HG03342 (cell line): ENCODE data around the gene WSCD2.

Source experiments
- ATAC-seq: cut with Tn5 transposase; IDR thresholded peaks from one replicate; pipeline ENCODE4 v1.9.1; 2021; ENCODE audit warnings: mild to moderate bottlenecking, moderate library complexity; ENCODE audit not compliant: unreplicated experiment

The WSCD2 gene

DNA sequence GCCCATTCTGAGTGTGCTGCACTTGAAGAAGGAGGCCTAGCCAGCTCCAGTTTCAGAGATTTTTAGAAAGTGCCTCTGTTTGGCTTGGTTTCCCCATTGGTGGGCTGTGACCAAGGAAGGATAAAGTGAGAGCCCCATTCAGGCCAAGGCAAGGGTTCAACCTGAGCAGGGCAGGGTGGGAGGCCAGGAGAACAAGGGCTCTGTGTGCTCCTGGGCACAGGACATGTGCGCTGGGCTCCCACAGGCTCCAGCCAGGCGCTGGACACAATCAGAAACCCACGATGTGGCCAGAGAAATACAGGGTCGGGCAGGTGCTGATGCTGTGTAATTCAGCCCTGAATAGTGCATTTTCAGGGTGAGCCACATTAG lies 23.1 kb downstream of the WSCD2 start:
- ATAC-seq, result no peak

DNA sequence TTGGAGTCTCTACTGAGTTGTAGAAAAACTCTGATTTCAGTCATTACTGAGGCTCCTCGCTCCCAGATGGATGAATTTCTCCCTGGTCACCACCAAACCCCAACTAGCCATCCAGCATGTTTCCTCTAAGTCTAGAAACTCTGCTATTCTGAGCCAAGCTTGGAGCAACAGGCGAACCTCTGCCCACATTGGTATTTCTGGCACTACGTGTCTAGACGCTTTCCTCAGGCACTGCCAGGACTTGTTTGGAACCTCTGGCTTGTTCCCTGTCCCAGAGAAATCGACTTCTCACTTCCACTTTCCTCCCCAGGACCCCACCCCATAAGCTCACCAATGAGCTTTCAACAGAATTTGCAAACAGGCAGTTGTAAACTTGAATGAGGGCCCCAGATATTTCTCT lies 27.6 kb downstream of the WSCD2 start:
- no peak for ATAC-seq

DNA sequence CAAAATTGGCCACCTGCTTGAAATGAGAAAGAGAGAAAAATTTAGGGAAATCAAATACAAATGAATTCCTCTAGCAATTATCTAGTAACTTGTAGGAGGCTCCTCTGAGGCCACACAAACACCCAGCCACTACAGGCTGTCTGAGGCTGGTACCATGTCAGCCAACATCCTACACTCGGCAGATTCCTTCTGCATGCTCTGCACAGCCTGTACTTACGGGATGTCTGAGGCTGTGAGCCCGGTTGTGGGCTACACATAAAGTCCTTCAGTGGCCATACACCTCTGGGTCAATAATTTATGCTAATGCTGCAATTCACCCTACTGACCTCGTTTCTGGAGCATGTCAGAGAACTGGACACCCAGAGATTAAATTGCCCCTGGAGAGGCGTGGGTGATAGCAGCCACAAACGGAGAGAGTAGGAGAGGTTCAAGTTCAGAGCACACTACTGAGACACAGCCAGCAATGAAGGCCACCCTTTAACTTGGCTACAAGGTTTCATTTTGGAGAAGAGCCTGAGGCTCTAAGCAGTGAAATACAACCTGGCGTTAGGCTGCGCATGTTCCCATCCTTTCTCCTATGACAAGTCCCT lies 28.9 kb downstream of the WSCD2 start:
- no peak for ATAC-seq

DNA sequence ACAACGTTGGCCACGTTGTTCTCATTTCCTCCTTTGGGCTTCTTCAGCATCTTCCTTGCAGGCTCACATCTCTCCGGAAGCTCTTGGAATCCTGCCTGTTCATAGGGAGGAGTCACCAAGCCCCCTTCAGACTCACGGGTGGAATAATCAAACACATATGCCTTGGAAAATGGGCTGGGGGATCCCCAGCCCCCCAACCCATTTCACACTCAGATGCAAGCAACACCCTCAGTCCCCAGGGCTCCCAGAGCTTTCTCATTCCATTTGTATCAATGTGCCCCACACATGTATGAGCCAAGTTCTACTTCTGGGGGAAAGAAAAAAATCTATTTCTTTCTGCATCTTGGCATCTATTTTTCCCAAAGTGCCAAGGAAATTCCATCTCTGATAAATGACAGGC lies 33.1 kb downstream of the WSCD2 start:
- ATAC-seq, result no peak

DNA sequence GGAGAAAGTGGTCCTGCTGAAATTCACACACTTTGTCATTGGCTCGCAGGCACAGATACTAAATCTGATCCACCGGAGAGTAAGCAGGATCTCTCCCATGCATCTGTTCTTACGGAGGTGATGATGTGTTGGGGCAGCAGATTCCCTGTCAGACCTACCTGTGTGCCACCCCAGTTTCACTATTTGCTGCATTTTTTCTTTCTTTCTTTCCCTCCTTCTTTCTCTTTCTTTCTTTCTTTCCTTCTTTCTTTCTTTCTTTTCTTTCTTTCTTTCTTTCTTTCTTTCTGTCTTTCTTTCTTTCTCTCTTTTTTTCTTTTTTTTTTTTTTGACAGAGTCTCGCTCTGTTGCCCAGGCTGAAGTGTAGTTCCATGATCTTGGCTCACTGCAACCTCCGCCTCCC lies 37.4 kb downstream of the WSCD2 start:
- ATAC-seq, result no peak

DNA sequence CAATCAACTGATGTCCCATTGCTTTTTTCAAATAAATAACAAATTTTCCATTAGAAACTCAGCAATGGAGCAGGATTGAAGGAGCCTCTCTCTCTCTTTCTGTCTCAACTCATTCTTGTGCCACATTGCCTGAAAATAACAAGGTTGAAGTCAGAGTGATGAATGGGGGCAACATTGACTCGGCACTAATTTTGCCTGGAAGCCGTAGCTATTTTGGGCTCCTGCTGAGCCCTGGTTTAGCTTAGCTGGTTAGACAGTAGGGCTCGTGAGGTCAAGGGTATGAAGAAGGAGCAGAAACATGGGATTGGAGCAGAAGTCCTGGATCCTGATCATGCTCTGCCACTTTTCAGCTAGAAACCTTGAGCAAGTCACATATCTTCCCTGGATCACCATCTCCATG lies 38.9 kb downstream of the WSCD2 start:
- no peak for ATAC-seq

DNA sequence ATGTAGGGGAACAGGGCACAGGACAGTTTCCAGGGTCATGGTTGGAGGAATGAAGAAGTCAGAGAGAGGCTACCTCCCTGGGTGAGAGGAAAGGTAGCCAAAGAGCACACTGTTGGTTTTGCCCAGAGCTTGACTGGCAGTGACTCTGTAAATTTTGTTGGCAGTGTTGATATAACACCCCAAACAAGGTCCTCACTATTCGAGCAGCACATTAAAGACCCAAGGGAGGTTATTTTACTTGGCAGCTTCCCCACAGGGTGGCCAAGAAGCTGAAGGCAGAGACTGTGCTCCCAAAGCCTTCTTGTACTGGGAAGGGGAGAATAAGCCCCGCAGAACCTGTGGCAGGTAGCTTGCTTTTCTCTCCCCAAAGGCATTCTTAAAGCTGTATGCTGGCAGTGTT lies 40.6 kb downstream of the WSCD2 start:
- ATAC-seq, result no peak

DNA sequence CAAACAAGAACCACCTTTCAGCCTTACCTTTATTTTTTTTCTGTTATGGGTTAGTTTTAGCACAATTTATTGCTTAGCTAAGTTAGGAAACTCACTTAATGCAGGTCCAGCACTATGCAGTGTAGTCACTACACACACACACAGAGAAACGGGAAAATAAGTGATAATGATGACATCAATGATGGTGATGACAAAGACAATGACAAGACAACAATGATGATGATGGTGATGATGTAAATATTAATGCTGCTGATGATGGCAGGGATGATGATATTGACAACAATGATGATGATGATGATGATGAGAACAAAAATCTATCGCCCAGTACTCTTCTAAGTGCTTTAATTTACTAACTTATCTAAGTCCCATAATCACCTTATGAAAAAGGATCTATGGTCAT lies 41.1 kb downstream of the WSCD2 start:
- ATAC-seq, result no peak

DNA sequence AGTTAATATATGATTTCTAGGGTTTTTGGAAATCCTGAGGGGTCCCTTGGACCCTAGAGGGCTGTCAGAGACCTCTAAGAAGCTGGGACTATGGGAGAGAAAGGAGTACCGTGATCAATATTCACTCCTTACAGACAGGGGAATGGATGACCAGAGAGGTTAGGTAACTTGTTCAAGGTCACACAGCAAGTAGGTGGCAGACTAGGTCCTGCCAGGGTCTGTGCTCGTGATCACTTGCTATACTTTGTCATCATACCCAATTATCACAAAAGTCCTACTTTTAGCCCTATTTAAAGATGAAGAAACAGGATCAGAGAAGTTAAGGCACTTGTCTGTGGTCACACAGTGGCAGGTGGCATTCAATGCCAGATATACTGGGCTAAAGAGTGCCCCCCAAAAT lies 42.9 kb downstream of the WSCD2 start:
- ATAC-seq, result no peak

DNA sequence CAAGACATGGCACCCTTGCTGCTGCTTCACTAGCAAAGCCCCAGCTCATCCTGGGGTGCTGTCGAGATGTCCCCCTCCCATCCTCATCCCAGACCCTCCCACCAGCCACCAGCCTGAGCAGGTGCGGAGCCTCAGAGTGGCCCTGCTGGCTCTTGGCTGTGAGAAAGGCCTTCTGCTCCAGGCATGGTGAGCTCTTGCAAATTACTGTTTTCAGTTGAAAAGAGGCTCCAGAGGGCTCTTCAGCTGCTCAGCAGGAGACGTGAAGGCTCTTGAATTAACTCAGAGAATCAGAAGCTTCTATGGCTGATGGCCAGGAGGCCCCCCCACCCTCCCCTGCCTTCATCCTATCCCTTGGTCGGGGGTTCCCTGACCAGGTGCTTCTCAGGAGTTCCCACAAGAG lies 44.1 kb downstream of the WSCD2 start:
- no peak for ATAC-seq

DNA sequence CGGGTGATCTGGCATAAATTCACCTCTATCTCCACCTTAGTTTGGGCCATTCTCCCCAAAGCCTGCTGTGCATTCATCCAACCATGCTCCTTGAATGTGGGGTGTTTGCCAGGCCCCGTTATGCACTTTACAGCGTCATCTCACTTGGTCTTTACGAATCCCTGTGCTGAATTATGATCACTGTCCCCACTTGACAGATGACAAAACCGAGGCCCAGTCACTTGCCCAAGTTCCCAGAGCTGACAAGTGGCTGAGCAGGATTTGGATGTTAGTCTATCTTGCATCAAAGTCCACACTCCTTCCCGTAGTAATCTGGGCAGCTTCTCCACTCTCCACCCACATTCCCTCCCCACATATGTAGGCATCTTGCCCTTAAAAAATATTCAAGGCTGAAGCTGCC lies 44.8 kb downstream of the WSCD2 start:
- ATAC-seq, result no peak

DNA sequence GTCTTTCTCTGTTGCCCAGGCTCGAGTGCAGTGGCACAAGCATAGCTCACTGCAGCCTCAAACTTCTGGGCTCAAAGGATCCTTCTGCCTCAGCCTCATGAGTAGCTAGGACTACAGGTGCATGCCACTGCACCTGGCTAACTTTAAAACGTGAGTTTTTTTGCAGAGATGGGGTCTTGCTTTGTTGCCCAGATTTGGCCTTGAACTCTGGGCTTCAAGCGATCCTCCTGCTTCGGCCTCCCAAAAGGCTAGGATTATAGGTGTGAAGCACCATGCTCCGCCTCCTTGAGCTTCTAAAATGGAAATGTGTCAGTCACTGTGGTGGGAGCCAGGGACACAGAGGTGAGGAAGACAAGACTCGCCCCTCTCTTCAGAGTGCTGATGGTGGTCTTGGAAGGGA lies 45.6 kb downstream of the WSCD2 start:
- no peak for ATAC-seq

DNA sequence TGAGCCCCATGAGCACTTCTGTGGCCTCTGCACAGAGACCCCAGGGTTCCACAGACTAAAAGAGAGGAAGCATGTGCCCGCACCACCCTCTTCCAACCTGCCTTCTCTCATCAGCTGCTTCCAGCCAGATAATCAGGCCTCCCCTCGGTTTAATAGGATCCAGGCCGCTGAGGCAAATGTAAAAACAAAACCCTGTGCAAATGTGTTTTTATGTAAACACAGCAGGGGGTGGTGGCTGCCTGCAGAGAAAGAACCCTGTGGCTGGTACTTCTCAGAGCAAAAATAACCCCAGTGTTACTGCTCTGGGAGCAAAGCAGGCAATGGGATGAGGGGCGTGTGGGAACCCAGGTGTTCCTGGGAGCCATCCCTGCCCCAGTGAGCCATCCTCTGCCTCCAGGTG lies 46.2 kb downstream of the WSCD2 start:
- no peak for ATAC-seq

DNA sequence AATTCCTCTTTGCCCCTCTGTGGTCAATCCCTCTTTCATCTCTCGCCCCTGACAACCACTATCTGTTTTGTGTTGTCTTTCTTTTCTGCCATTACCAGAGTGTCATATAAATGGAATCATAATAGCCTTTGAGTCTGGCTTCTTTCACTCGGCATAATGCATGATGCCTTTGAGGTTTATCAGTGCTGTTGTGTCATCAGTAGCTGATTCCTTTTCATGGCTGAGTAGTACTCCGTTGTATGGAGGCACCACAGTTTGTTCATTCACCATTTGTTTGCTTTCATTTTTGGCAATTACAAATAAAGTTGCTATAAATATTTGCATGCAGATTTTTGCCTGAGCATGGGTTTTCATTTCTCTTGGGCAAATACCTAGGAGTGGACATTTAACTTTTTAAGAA lies 47.2 kb downstream of the WSCD2 start:
- no peak for ATAC-seq

DNA sequence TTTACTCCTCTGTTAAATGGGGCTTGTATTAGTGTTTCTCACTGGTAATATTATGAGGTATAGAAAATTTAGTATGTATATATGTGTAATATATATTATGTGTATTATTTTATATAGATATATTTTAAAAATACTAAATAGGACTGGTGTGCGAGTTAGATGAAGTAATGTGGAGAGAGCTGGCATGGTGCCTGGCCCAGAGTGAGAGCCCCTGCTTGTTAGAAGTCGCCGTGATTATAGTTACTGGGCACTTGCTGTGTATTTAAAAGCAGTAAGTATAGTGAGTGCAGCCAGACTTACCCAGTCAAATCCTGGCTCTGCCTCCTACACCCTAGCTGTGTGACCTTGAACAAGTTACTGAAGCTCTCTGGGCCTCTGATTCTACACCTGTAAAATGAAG lies 48.0 kb downstream of the WSCD2 start:
- ATAC-seq, result no peak

DNA sequence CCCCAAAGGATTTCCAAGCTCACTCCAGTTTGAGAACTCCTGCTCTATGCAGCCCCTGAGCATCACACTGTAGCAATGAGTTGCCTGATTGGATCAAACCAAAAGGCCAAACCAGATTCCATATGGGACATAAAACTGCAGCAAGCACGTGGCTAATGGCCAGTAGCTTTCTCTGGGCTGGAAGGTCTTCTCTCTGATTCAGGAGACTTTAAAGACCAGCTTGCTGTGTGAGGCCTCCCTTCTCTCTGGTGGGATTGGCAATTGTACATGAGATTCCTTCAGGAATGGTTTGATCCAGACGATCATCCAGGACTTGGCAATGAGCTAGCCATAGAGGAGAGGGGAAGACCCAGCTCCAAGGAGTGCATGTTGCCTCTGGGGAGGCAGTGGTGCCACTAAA lies 50.2 kb downstream of the WSCD2 start:
- no peak for ATAC-seq

DNA sequence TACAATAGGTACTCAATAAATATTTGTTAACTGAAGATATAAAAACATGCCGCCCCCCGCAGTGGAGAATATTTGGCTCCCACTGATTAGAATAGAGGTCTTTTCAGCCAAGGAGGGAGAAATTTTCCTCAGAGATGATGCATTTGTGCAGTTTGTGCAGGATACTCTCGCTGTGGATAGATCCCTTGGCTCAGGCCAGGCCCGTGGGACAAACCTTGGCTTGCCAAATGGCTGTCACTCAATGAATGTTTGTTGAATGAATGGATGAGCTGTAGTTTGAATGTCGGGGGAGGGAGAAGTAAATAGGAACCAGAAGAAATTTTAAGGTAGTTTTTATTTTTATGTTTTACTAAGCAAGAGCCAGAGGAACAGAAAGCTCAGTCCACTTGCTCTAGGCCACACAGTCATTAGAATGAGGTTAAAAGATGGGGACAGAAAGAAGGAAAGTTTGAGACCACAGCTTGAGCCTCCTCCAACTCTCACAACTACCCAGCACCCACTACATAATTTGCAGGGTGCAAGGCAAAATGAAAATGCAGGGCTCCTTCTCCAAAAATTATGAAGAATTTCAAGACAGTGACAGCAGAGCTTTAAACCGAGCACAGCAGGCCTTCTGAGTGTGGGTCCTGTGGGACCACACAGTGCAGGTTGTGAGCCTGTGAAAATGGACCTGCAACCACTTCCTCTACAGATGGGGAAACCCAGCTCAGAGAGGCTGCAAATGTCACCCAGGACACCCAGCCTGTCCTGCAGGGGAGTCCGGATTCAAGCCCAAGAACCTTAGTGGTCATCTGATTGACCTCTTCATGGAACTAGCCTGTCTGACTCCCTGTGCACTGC lies 51.4 kb downstream of the WSCD2 start:
- ATAC-seq, result no peak

DNA sequence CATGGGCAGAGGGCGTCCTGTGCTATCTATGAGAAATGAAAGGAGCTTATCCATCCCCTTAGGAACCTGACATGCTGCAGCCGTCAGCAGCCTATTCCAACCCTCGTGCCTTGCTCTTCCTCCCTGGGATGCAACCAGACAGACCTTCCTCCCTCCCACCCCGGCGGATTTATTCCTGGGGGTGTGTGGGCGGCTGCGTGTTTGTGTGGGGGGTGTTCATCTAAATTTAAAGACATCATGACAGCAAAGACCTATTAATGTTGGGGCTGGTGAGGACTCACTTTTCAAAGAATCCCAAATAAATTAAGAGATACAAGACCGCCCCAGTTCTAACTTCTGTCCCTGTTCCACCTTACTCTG lies 52.0 kb downstream of the WSCD2 start:
- ATAC-seq, result no peak

DNA sequence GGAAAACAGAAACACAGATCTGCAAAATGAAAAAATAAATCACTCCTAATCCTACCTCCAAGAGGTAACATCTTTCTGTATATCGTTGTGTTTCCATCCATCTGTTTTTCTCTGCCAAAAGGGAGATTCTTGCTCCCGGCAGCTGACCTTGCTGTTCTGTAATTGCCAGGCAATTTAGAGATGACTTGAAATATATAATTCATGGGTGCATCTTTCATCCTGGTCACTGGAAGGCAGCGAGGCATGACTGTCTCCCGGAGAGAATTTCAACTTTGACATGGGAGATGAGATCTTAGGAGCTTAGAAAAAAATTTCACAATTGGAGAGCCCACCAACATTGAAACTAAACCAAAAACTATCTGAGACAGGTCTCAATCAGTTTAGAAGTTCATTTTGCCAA lies 53.0 kb downstream of the WSCD2 start:
- no peak for ATAC-seq

DNA sequence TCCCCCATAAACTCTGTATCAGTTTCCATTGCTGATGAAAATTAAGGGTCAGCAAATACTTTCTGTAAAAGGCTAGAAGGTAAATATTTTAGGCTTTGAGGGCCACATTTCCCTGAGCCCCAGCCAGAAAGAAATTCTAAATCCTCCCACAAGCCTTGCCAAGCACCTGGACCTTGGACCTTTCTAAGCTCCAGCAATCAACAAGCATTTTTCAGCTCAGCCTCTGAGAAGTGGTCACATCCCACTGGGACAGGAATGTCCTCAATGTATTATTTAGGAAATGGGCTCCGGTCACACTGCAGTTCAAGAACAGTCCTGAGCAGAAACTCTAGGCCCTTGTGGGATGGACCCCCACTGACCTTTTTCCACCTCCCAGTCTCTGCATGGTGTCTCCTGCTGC lies 55.9 kb downstream of the WSCD2 start:
- ATAC-seq, result no peak

DNA sequence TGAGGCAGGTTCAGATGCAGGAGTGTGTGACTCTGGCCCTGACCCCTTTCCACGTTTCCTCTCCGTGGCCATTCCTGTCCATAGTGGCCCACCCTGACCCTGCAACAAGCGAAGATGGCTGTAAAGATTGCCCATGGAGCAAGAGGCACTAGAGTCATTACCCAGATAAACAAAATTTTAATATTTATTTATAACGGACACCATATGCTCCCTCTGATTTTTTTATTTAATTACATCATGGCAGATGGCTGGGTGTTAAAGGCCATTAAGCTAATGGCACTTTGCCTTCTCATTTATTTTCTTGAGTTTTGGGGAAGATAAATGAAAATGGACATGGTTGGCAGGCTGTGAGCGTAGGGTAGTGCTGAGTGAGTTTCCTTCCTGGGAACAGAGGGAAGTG lies 58.7 kb downstream of the WSCD2 start:
- ATAC-seq, result no peak

DNA sequence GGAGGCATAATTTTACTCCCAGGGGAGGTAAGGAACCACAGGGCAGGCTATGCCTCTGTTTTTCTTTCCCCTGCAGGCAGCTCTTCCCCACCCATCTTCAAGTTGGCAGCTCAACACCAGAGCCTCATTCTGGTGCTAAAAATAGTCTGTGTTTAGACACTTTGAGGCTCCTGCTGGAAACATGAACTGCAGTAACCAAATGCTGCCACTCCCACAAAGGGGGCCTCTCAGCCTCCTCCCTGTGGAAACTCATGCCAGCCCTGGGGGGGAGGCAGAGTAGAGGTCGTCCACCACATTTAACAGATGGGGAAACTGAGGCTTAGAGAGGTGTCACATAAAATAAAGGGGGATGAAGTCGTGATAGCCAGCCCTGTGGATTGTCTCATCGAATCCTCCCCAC lies 61.4 kb downstream of the WSCD2 start:
- ATAC-seq, result no peak

DNA sequence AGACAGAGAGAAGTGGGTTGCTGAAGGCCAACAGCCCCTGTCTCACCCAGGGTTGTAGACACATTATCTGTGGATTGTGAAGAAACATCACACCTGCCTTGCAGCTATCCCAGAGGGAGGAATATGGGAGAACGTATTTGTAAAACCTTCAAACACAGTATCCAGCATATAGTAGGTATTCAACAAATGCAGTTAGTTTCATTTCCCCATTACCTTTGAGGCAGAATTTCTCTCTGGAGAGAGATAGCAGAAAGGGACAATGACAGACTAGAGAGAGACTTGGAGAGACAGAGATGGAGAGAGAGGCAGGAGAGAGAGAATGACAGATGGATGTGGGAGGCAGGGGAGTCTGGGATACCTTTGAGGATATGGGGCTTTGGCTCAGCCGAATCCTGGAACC lies 62.0 kb downstream of the WSCD2 start:
- no peak for ATAC-seq
